ENCODE results near the gene ARHGAP24. TPM values are rescaled to one million over a fixed set of nuclear protein-coding genes. Genes with fewer than 3 reads are reported as not detected.

The ARHGAP24 gene
- total and polyA plus RNA-seq, 10 of the 15 experiments (the other 5 are each of a cell fraction or from before 2014, with no cell fraction given): 0.10 to 4.2 (median 0.52) TPM

- TF ChIP-seq ZNF592 (IDR thresholded peaks at IDR 0.05) (no peak), RUNX3 (IDR thresholded peaks at IDR 0.05; ENCODE audit: low read length) (peak; percentile 91), EED (IDR thresholded peaks at IDR 0.05; ENCODE audit: low read depth) (peak; percentile 36; the same call in 1 of the 2 replicates), ESRRA (IDR thresholded peaks at IDR 0.05; ENCODE audit: low read length) (no peak), EP300 (IDR thresholded peaks at IDR 0.05; ENCODE audit: borderline replicate concordance in 1 of 2, control insufficient read depth in 1 of 2, low read depth in 2 of 2, low read length in 2 of 2) (peak; percentile 42 to 78; a peak in 3 of 4 replicates), MAX (IDR thresholded peaks at IDR 0.05; ENCODE audit: low read depth, low read length) (no peak), MTA3 (IDR thresholded peaks at IDR 0.05; ENCODE audit: borderline replicate concordance, low read length) (no peak), MEF2B (IDR thresholded peaks at IDR 0.05; ENCODE audit: partially characterized antibody, poor library complexity, severe bottlenecking) (peak; percentile 33), SMAD5 (IDR thresholded peaks at IDR 0.05; ENCODE audit: low read depth) (no peak), ZNF24 (IDR thresholded peaks at IDR 0.05) (no peak), KLF5 (IDR thresholded peaks at IDR 0.05; ENCODE audit: partially characterized antibody) (no peak), FOS (IDR thresholded peaks at IDR 0.05; ENCODE audit: borderline replicate concordance, extremely low read depth, insufficient read length) (no peak), ZNF217 (IDR thresholded peaks at IDR 0.05) (no peak), RAD21 (IDR thresholded peaks at IDR 0.05; ENCODE audit: insufficient read depth, low read depth, low read length) (no peak), SIX5 (IDR thresholded peaks at IDR 0.05; ENCODE audit: low read depth, low read length, severe bottlenecking) (no peak), POLR2AphosphoS5 (IDR thresholded peaks at IDR 0.05; ENCODE audit: low read length) (no peak), POLR2A (IDR thresholded peaks at IDR 0.05; ENCODE audit: low read depth, low read length) (no peak), STAT3 (IDR thresholded peaks at IDR 0.05; ENCODE audit: low read depth, low read length) (no peak), SUZ12 (IDR thresholded peaks at IDR 0.05; ENCODE audit: unreplicated experiment) (no peak), NFXL1 (IDR thresholded peaks at IDR 0.05; ENCODE audit: borderline replicate concordance) (no peak)
These were observed 135.5 kb downstream of the ARHGAP24 start (continued) for GRCh38 chr4:85610450-85610849.
